Amygdala (tissue), 56 donors: ENCODE data around the gene TRAK1.

ENCODE experiments used
- DNase-seq, 56 donors: peaks; one replicate each; lab custom pipeline; 2025; lab: John Stamatoyannopoulos, UW

Gene TRAK1

GRCh38 chr3:42148982-42149432, 57.9 kb downstream of the TRAK1 start:
- peak in 53 of 56 donors; percentile 33 to 98 (median 90) for DNase-seq

GRCh38 chr3:42149532-42149931, 58.4 kb downstream of the TRAK1 start:
- peak in 4 of 56 donors; percentile 15 to 56 (median 38) for DNase-seq

GRCh38 chr3:42149975-42150374, 58.8 kb downstream of the TRAK1 start:
- peak in 1 of 56 donors; percentile 32 for DNase-seq

GRCh38 chr3:42151596-42152168, 60.5 kb downstream of the TRAK1 start:
- no peak for DNase-seq

- no peak for DNase-seq
These were observed 61.0 kb downstream of the TRAK1 start for GRCh38 chr3:42152193-42152592.

- DNase-seq: no peak
These were observed 61.9 kb downstream of the TRAK1 start for GRCh38 chr3:42153039-42153438.

GRCh38 chr3:42157540-42158538, 66.7 kb downstream of the TRAK1 start:
- DNase-seq: no peak

GRCh38 chr3:42159147-42159546, 68.0 kb downstream of the TRAK1 start:
- no peak for DNase-seq

GRCh38 chr3:42159706-42160472, 68.7 kb downstream of the TRAK1 start:
- DNase-seq: no peak

- no peak for DNase-seq
These were observed 70.1 kb downstream of the TRAK1 start for GRCh38 chr3:42161050-42161935.

- no peak for DNase-seq
These were observed 71.3 kb downstream of the TRAK1 start for GRCh38 chr3:42162462-42162861.

- no peak for DNase-seq
These were observed 72.6 kb downstream of the TRAK1 start for GRCh38 chr3:42163622-42164244.

- DNase-seq: no peak
These were observed 73.5 kb downstream of the TRAK1 start for GRCh38 chr3:42164656-42165055.

GRCh38 chr3:42165211-42165610, 74.1 kb downstream of the TRAK1 start:
- DNase-seq: no peak

GRCh38 chr3:42166214-42166613, 75.1 kb downstream of the TRAK1 start:
- DNase-seq: no peak

GRCh38 chr3:42166662-42167300, 75.6 kb downstream of the TRAK1 start:
- no peak for DNase-seq

GRCh38 chr3:42169579-42170120, 78.5 kb downstream of the TRAK1 start:
- DNase-seq: no peak

- no peak for DNase-seq
These were observed 81.0 kb downstream of the TRAK1 start for GRCh38 chr3:42172047-42172654.
